Endothelial cell of umbilical vein (primary cell): Measurements from ENCODE around the gene COPE. TPM values are rescaled to one million over a fixed set of nuclear protein-coding genes. Genes with fewer than 3 reads are reported as not detected.

ENCODE experiments used
- BruUV-seq: library from RNA; stranded (reverse); fragments of 400-500 nt; replicated peaks from 2 replicates; lab custom pipeline; 2021; lab: Mats Ljungman, UMichigan
- CTCF ChIA-PET: fragments of 300-600, 350-600 bp; sonication (Branson Sonifier 250); formaldehyde crosslinking; loops from one replicate; lab custom pipeline; 2021; ENCODE audit warnings: antibody characterized with exemption, inconsistent platforms; lab: Charles Lee
- POLR2A ChIA-PET: fragments of 300-600, 350-600 bp; sonication (Branson Sonifier 250); formaldehyde crosslinking; loops from one replicate; lab custom pipeline; 2021; ENCODE audit warnings: antibody characterized with exemption, inconsistent platforms; lab: Charles Lee
- DNase-seq: peaks from one replicate; pipeline ENCODE4 v3.0.0-alpha.2; 2011; ENCODE audit warnings: low read depth, low spot score
- FAIRE-seq: peaks from 2 replicates; lab custom pipeline; 2011; peaks lifted over from hg19 to GRCh38; lab: Jason Lieb, UNC
- H2AFZ ChIP-seq: 2 replicates; pipeline ENCODE4 v1.6.0; 2012; ENCODE audit warnings: low read depth, low read length, control low read depth, inconsistent platforms
- H3K27ac ChIP-seq: 2 replicates; pipeline ENCODE4 v1.5.1; 2011; ENCODE audit warnings: low read depth, mild to moderate bottlenecking, control low read depth, low read length, moderate library complexity; ENCODE audit not compliant: insufficient read depth
- H3K27me3 ChIP-seq, 2 experiments: 2 replicates each; pipeline versions ENCODE4 v1.6.0 to v1.6.1; 2011; ENCODE audit warnings: low read length in 2 of 2, mixed read lengths in 1 of 2; ENCODE audit not compliant: control insufficient read depth in 2 of 2, insufficient read depth in 2 of 2
- H3K36me3 ChIP-seq, 2 experiments: 2 replicates in 1 of 2; 3 replicates in 1 of 2; pipeline ENCODE4 v1.5.1; 2011; ENCODE audit warnings: low read length in 2 of 2, mild to moderate bottlenecking in 1 of 2, moderate library complexity in 1 of 2; ENCODE audit not compliant: control insufficient read depth in 2 of 2, insufficient read depth in 2 of 2; ENCODE audit errors: extremely low read depth in 1 of 2
- H3K4me1 ChIP-seq: 3 replicates; pipeline ENCODE4 v1.5.1; 2011; ENCODE audit warnings: mild to moderate bottlenecking, low read length; ENCODE audit not compliant: control insufficient read depth, insufficient read depth; ENCODE audit errors: extremely low read depth
- H3K4me2 ChIP-seq: 2 replicates; pipeline ENCODE4 v1.6.1; 2011; ENCODE audit warnings: low read length, control low read depth, mixed read lengths; ENCODE audit not compliant: insufficient read depth
- H3K4me3 ChIP-seq, 3 experiments: fragments of 200-600 bp in 1 of 3; sonication (generic), shearing (Covaris generic) in 1 of 3; replicated peaks in 1 of 3; 2 replicates each; pipeline ENCODE4 v1.5.1; 2011 to 2016; ENCODE audit warnings: control low read depth in 3 of 3, low read length in 3 of 3, mild to moderate bottlenecking in 2 of 3, inconsistent platforms in 1 of 3, low read depth in 1 of 3, moderate library complexity in 1 of 3; ENCODE audit not compliant: insufficient read depth in 1 of 3
- H3K79me2 ChIP-seq: 2 replicates; pipeline ENCODE4 v1.6.0; 2012; ENCODE audit warnings: low read length, inconsistent platforms; ENCODE audit not compliant: control insufficient read depth, insufficient read depth
- H3K9ac ChIP-seq: replicated peaks from 2 replicates; pipeline ENCODE3; 2011; ENCODE audit warnings: low read length, control low read depth; ENCODE audit not compliant: insufficient read depth; ENCODE audit errors: extremely low read depth
- H3K9me1 ChIP-seq: replicated peaks from 3 replicates; pipeline ENCODE4 v1.6.0; 2011; ENCODE audit warnings: mild to moderate bottlenecking, low read length; ENCODE audit not compliant: control insufficient read depth, insufficient read depth; ENCODE audit errors: extremely low read depth
- H3K9me3 ChIP-seq: replicated peaks from 2 replicates; pipeline ENCODE4 v1.5.1; 2012; ENCODE audit warnings: low read length, inconsistent platforms; ENCODE audit not compliant: control insufficient read depth, insufficient read depth
- H4K20me1 ChIP-seq: replicated peaks from 2 replicates; pipeline ENCODE3; 2011; ENCODE audit warnings: mild to moderate bottlenecking, low read length; ENCODE audit not compliant: control insufficient read depth, insufficient read depth; ENCODE audit errors: extremely low read depth
- CTCF ChIP-seq, 2 donors: IDR thresholded peaks; 1 replicate in 1 of 2; 2 replicates in 1 of 2; pipeline ENCODE4 v1.5.1; 2011; ENCODE audit warnings: low read length in 2 of 2, mild to moderate bottlenecking in 2 of 2, moderate library complexity in 2 of 2, control low read depth in 1 of 2, inconsistent platforms in 1 of 2, low read depth in 1 of 2; ENCODE audit not compliant: insufficient read depth in 1 of 2; ENCODE audit errors: extremely low read depth in 1 of 2
- EZH2 ChIP-seq: IDR thresholded peaks from 2 replicates; pipeline ENCODE4 v1.6.1; 2012; ENCODE audit warnings: borderline replicate concordance, low read depth, mild to moderate bottlenecking, moderate library complexity, low read length, inconsistent platforms; ENCODE audit not compliant: severe bottlenecking
- FOS ChIP-seq: IDR thresholded peaks from 2 replicates; pipeline ENCODE4 v1.6.1; 2011; ENCODE audit warnings: mild to moderate bottlenecking, low read length, moderate library complexity, borderline replicate concordance; ENCODE audit not compliant: insufficient read depth
- GATA2 ChIP-seq: IDR thresholded peaks from 2 replicates; pipeline ENCODE4 v1.7.0; 2011; ENCODE audit warnings: low read depth, mild to moderate bottlenecking, moderate library complexity, mixed read lengths, low read length; ENCODE audit not compliant: insufficient read length, insufficient read depth
- JUN ChIP-seq: IDR thresholded peaks from 2 replicates; pipeline ENCODE4 v1.6.1; 2011; ENCODE audit warnings: borderline replicate concordance, low read depth; ENCODE audit not compliant: insufficient read length, insufficient read depth
- MAX ChIP-seq: IDR thresholded peaks from 2 replicates; pipeline ENCODE4 v1.6.1; 2011; ENCODE audit not compliant: insufficient read depth, insufficient read length
- MYC ChIP-seq: IDR thresholded peaks from one replicate; pipeline ENCODE4 v1.6.1; 2011; ENCODE audit warnings: mild to moderate bottlenecking, low read depth, low read length
- POLR2A ChIP-seq: IDR thresholded peaks from 2 replicates; pipeline ENCODE4 v1.6.1; 2012; ENCODE audit warnings: low read depth, mild to moderate bottlenecking, control low read depth, low read length
- POLR2AphosphoS5 ChIP-seq: IDR thresholded peaks from 2 replicates; pipeline ENCODE4 v1.6.1; 2012; ENCODE audit warnings: low read depth, mild to moderate bottlenecking, control low read depth, low read length, moderate library complexity; ENCODE audit not compliant: insufficient read depth
- dilution Hi-C: fragments of 300-500 bp; cut with MboI; formaldehyde crosslinking; loops from one replicate; pipeline ENCODE4 v1.15.0; 2019; ENCODE audit warnings: low sequenced_read_pairs; ENCODE audit not compliant: extremely low pct_ligation_motif_present
- intact Hi-C: fragments of 100-400 bp; cut with micrococcal nuclease; formaldehyde crosslinking; loops from one replicate; pipeline ENCODE4 v1.10.0; 2022
- polyA plus RNA-seq, 4 experiments: library from polyadenylated mRNA; depleted of rRNA in 3 of 4; stranded (reverse) in 3 of 4; unstranded in 1 of 4; fragments of >200 nt; gene quantifications; 2 replicates each; pipeline versions ENCODE4 v1.2.1 to v1.2.3, GENCODE V29; 2011 to 2012; ENCODE audit warnings: missing spikeins in 1 of 4
- total RNA-seq: library from RNA; stranded (reverse); gene quantifications from 2 replicates; pipeline ENCODE4 v1.2.3, GENCODE V29; 2021

Gene COPE
- total and polyA plus RNA-seq, 2 donors (not counting 3 experiments of a cell fraction or from before 2014, with no cell fraction given): 252 to 407 TPM

- Histone ChIP-seq H4K20me1 (no peaks in the 10 kb centered on the region), H3K4me1 (no peaks in the 10 kb centered on the region), H3K9me3 (no peaks in the 10 kb centered on the region), H3K9me1 (no peaks in the 10 kb centered on the region), H2AFZ (no peak overlapping the region), H3K9ac (no peak overlapping the region), H3K27ac (no peak overlapping the region), H3K27me3 (no peaks in the 10 kb centered on the region), H3K4me2 (no peak overlapping the region), H3K4me3 (no peak overlapping the region), H3K79me2 (no peaks in the 10 kb centered on the region), H3K36me3 (no peaks in the 10 kb centered on the region)
- intact Hi-C loops: no loop called here
- CTCF ChIA-PET: interaction anchor here (1.0 to 1.1 kb wide), 3 partner anchors 9 to 426 kb away, joined by 3 read pairs; no protein-coding TSS in a partner anchor
- POLR2A ChIA-PET: no interaction called here
- no TSS peak for BruUV-seq
- dilution Hi-C loops: no loop called here
- FAIRE-seq: no peak
- TF ChIP-seq MYC: no peak
- no peak for TF ChIP-seq JUN
- TF ChIP-seq MAX: no peak
- no peak for TF ChIP-seq FOS
- DNase-seq: no peak
Measured at GRCh38 chr19:18876865-18877264, 42.3 kb downstream of the COPE start.

- H3K79me2 ChIP-seq: no peaks in the 10 kb centered on the region
- H3K9me3 ChIP-seq: no peaks in the 10 kb centered on the region
- dilution Hi-C loops: no loop called here
- no TSS peak for BruUV-seq
- peaks cover 2 to 3% of the 10 kb centered on the region in 2 experiments for H3K27me3 ChIP-seq
- CTCF ChIA-PET: interaction anchor here (0.7 to 1.9 kb wide), 3 partner anchors 27 to 111 kb away, joined by 3 to 6 read pairs (median 5); no protein-coding TSS in a partner anchor
- TF ChIP-seq POLR2AphosphoS5 (no peak), EZH2 (no peak), MYC (no peak), GATA2 (no peak), POLR2A (no peak), FOS (no peak), MAX (no peak), CTCF (IDR thresholded peaks at IDR 0.05; ENCODE audit: extremely low read depth in 1 of 2, insufficient read depth in 1 of 2, low read depth in 1 of 2, low read length in 2 of 2) (no peak), JUN (no peak)
- H3K27ac ChIP-seq: no peak overlapping the region
- POLR2A ChIA-PET: interaction anchor here (0.7 kb wide), 1 partner anchor 158 kb away, joined by 4 read pairs; no protein-coding TSS in a partner anchor
- DNase-seq (no peak), FAIRE-seq (no peak)
- no peaks in the 10 kb centered on the region for H4K20me1 ChIP-seq
- H3K4me3 ChIP-seq: no peak overlapping the region
- H3K9me1 ChIP-seq: no peaks in the 10 kb centered on the region
- H2AFZ ChIP-seq: no peak overlapping the region
- no peak overlapping the region for H3K9ac ChIP-seq
- no peaks in the 10 kb centered on the region for H3K36me3 ChIP-seq
- H3K4me1 ChIP-seq: no peaks in the 10 kb centered on the region
- no peak overlapping the region for H3K4me2 ChIP-seq
- intact Hi-C loops: no loop called here
Measured at GRCh38 chr19:18875726-18876125, 43.5 kb downstream of the COPE start.
